ENCODE results near the gene C11orf42. TPM values are rescaled to one million over a fixed set of nuclear protein-coding genes. Genes with fewer than 3 reads are reported as not detected.

C11orf42 gene
- total RNA-seq, 2 donors from 2014 or later, result 2.4 TPM; not detected in 1

DNA sequence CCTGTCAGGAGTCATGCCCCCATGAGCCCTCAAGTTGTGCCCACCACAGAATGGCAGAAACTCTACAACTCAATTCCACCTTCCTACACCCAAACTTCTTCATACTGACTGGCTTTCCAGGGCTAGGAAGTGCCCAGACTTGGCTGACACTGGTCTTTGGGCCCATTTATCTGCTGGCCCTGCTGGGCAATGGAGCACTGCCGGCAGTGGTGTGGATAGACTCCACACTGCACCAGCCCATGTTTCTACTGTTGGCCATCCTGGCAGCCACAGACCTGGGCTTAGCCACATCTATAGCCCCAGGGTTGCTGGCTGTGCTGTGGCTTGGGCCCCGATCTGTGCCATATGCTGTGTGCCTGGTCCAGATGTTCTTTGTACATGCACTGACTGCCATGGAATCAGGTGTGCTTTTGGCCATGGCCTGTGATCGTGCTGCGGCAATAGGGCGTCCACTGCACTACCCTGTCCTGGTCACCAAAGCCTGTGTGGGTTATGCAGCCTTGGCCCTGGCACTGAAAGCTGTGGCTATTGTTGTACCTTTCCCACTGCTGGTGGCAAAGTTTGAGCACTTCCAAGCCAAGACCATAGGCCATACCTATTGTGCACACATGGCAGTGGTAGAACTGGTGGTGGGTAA is 6.1 kb upstream of the C11orf42 start, which contains the start of gene OR52W1:
OR52W1 (plus strand) TSS at position 51 of the 637 bp plus-strand sequence; CDS start at position 51, 0 bp downstream.
- H3K4me1 ChIP-seq (replicated peaks), result no peaks in the 10 kb centered on the region
- no peak for TF ChIP-seq POLR2AphosphoS5 (IDR thresholded peaks at IDR 0.05)
- no peak for TF ChIP-seq CTCF (IDR thresholded peaks at IDR 0.05)
- no peak for TF ChIP-seq POLR2A (IDR thresholded peaks at IDR 0.05)
- no peak within 1 kb of the TSS for H3K4me3 ChIP-seq
- DNase-seq (ENCODE audit: low spot score), result no peak
- H3K27me3 ChIP-seq (replicated peaks; ENCODE audit: insufficient read depth), result no peaks in the 10 kb centered on the region
- intact Hi-C loops (cut with DNase I), result no loop called here
- H3K36me3 ChIP-seq, result no peaks in the 10 kb centered on the region
- 98% methylated on average over 5 of the region's 5 CpGs for WGBS
- no peaks in the 10 kb centered on the region for H3K9me3 ChIP-seq
- no peak within 1 kb of the TSS for H3K27ac ChIP-seq

GRCh38 chr11:6200975-6201374 is 4.4 kb upstream of the C11orf42 start:
- no peak for DNase-seq (ENCODE audit: low spot score)
- 84% methylated on average over 4 of the region's 4 CpGs for WGBS
- intact Hi-C loops (cut with DNase I), result no loop called here

DNA sequence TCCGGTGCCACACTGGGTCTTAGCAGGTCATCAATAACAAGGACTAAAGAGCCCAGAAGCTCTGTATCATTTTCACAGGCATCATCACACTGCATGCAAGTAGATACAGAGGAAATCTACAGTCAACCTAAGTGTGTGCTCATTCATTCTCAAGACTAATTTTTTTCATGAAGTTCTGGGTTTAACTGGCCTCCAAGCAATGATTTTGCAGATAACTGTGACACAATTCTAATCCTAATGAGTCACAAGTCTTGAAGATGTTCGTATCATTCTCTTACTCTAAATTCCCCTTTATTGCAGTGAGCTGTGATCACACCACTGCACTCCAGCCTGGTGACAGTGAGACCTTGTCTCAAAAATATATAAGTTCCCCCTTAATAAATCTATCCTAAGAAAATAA is 3.9 kb upstream of the C11orf42 start:
- H3K36me3 ChIP-seq, result no peaks in the 10 kb centered on the region
- no peaks in the 10 kb centered on the region for H3K4me1 ChIP-seq (replicated peaks)
- no peak for DNase-seq (ENCODE audit: low spot score)
- no peaks in the 10 kb centered on the region for H3K27me3 ChIP-seq (replicated peaks; ENCODE audit: insufficient read depth)
- no peak overlapping the region for H3K4me3 ChIP-seq
- H3K27ac ChIP-seq, result no peak overlapping the region
- TF ChIP-seq POLR2A (IDR thresholded peaks at IDR 0.05), result no peak
- no peak for TF ChIP-seq POLR2AphosphoS5 (IDR thresholded peaks at IDR 0.05)
- no peak for TF ChIP-seq CTCF (IDR thresholded peaks at IDR 0.05)
- WGBS, result 82% methylated on average over 2 of the region's 2 CpGs
- H3K9me3 ChIP-seq, result no peaks in the 10 kb centered on the region
- intact Hi-C loops (cut with DNase I), result no loop called here

More at GRCh38 chr11:6200975-6201374, 4.4 kb upstream of the C11orf42 start:
- TF ChIP-seq POLR2AphosphoS5 (IDR thresholded peaks at IDR 0.05) (no peak), CTCF (IDR thresholded peaks at IDR 0.05) (no peak), POLR2A (IDR thresholded peaks at IDR 0.05) (no peak)
- Histone ChIP-seq H3K4me1 (replicated peaks) (no peaks in the 10 kb centered on the region), H3K4me3 (no peak overlapping the region), H3K27ac (no peak overlapping the region), H3K27me3 (replicated peaks; ENCODE audit: insufficient read depth) (no peaks in the 10 kb centered on the region), H3K36me3 (no peaks in the 10 kb centered on the region), H3K9me3 (no peaks in the 10 kb centered on the region)

DNA sequence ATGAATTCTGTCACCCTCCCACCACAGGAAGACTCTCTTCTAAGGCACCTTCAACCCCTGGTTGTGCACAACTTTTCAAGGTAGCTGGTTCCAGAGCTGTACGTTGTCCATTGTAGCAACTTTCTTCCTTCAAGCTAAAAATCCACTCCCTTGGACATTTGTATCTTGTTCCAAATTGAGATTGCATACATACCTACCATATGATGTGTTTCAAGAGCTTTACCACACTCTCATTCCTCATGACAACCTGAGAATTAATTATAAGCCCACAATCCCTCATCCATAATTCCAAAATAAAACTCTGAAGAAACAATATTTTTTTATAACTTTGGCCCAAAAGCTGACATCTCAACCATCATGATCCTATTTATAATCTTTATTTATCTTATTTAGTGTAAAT is 3.3 kb upstream of the C11orf42 start:
- Histone ChIP-seq H3K4me3 (no peak overlapping the region), H3K36me3 (no peaks in the 10 kb centered on the region), H3K27ac (no peak overlapping the region), H3K27me3 (replicated peaks; ENCODE audit: insufficient read depth) (no peaks in the 10 kb centered on the region), H3K4me1 (replicated peaks) (no peaks in the 10 kb centered on the region), H3K9me3 (no peaks in the 10 kb centered on the region)
- intact Hi-C loops (cut with DNase I), result no loop called here
- no peak for DNase-seq (ENCODE audit: low spot score)
- no peak for TF ChIP-seq CTCF (IDR thresholded peaks at IDR 0.05)
- no peak for TF ChIP-seq POLR2AphosphoS5 (IDR thresholded peaks at IDR 0.05)
- no peak for TF ChIP-seq POLR2A (IDR thresholded peaks at IDR 0.05)
- WGBS, result 95% methylated on average over 1 of the region's 1 CpG

DNA sequence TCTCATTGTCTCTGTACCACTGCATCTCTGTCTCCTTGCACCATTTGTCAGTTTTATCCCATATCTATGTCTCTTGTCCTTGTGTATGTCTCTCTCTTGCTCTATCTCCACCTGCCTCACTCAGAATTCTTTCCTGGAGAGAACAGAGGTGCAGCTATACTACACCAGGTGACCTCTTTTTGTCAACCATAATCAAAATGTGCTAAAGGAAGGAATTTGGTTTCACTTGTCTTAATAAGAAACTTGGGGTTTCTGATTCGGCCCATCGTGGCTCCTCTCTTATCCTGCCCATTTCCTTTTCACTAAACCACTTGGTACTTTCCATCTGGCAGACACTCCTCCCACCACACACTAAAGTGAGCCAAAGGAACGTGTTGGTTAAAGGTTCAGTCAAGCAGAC is 2.0 kb upstream of the C11orf42 start:
- no peaks in the 10 kb centered on the region for H3K9me3 ChIP-seq
- TF ChIP-seq POLR2A (IDR thresholded peaks at IDR 0.05) (no peak), CTCF (IDR thresholded peaks at IDR 0.05) (no peak), POLR2AphosphoS5 (IDR thresholded peaks at IDR 0.05) (no peak)
- H3K36me3 ChIP-seq, result no peaks in the 10 kb centered on the region
- H3K27me3 ChIP-seq (replicated peaks; ENCODE audit: insufficient read depth), result no peaks in the 10 kb centered on the region
- intact Hi-C loops (cut with DNase I), result no loop called here
- 74% methylated on average over 3 of the region's 3 CpGs for WGBS
- no peak overlapping the region for H3K4me3 ChIP-seq
- no peak overlapping the region for H3K27ac ChIP-seq
- DNase-seq (ENCODE audit: low spot score), result no peak
- no peaks in the 10 kb centered on the region for H3K4me1 ChIP-seq (replicated peaks)

All from prostate gland (tissue), 2 donors.